ENCODE results near the gene ASPHD2. TPM values are rescaled to one million over a fixed set of nuclear protein-coding genes. Genes with fewer than 3 reads are reported as not detected.
A peak's percentile ranks its signal among the peaks of the same experiment; 100 is the strongest.
"Not testable (repeated sequence)": the region's sequence is repeated elsewhere in the genome, so short reads cannot be mapped to it uniquely, and the experiment has no call there.

Gene ASPHD2
- total RNA-seq, 1 experiment from 2014 or later: 7.4 TPM

DNA sequence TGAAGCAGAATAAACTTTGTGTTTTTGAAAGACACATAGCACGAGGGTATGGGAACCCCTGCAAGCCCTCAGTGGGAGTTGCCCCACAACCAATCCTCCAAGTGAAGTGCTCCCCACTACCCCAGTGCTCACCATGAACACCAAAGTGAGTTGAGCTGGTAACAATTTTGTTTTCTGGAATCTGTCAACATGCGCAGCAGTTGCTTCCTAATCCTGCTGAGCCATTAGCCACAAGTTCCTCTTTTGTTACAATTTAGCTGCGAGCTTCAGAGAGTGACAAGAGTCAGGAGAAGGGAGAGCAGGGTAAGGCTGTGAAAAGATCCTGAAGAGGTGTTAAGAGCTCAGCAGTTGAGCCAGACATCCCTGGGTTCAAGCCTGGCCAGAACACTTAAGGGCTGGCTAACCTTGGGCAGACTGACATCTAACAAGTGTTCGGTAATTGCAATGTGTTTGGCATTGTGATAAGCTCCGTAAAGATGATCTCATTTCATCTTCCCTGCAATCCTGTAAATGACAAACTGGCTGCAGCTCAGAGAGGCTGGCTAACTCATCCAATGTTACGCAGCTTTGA is 24.1 kb upstream of the ASPHD2 start:
- DNase-seq: no peak

DNA sequence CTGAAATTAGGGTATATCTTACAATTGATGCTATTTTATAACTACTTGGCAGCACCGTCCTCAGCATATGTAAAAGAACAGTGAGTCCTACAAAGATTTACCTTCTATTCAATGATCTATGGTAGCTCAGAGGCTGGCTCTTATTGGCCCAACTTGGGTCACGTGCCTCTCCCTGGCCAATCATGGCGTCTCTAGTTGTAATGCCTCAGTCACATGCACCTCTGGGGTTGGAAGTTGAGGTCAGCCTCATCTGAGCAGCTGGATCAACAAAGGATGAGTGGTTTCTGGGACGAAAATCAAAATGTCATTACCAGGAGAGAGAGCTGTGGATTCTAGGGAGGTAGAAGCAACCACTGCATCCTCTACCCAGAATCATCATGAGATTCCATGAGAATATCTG is 22.9 kb upstream of the ASPHD2 start:
- no peaks in the 10 kb centered on the region for H3K36me3 ChIP-seq (replicated peaks; ENCODE audit: control insufficient read depth, insufficient read depth, low read length)
- no peak overlapping the region for H3K4me3 ChIP-seq (ENCODE audit: insufficient read depth, low read depth, low read length)
- no peaks in the 10 kb centered on the region for H3K27me3 ChIP-seq (ENCODE audit: control insufficient read depth, insufficient read depth, low read length)
- no peak for DNase-seq

More for the DNA sequence above, 24.1 kb upstream of the ASPHD2 start:
- Histone ChIP-seq H3K27me3 (ENCODE audit: control insufficient read depth, insufficient read depth, low read length) (no peaks in the 10 kb centered on the region), H3K4me3 (ENCODE audit: insufficient read depth, low read depth, low read length) (no peak overlapping the region), H3K36me3 (replicated peaks; ENCODE audit: control insufficient read depth, insufficient read depth, low read length) (no peaks in the 10 kb centered on the region)

DNA sequence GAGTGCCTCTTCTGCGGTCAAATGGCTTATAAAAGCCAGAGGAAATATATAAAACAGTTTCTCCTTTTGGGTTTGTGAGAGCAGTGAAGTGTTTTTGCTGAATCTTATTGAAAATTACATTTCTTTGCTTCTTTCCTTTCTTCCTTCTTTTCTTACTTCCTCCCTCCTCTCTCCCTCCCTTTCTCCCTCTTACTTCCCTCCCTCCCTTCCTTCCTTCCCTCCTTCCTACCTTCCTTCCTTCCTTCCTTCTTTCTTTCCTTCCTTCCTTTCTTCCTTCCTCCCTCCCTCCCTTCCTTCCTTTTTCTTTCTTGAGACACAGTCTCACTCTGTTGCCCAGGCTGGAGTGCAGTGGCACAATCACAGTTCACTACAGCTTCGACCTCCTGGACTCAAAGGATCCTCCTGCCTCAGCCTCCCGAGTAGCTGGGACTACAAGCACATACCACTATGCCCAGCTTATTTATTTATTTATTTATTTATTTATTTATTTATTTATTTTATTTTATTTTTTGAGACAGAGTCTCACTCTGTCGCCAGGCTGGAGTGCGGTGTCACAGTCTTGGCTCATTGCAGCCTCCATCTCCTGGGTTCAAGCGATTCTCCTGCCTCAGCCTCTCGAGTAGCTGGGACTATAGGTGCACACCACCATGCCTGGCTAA is 20.4 kb upstream of the ASPHD2 start:
- H3K4me3 ChIP-seq (ENCODE audit: insufficient read depth, low read depth, low read length); H3K27me3 ChIP-seq (ENCODE audit: control insufficient read depth, insufficient read depth, low read length); H3K36me3 ChIP-seq (replicated peaks; ENCODE audit: control insufficient read depth, insufficient read depth, low read length); DNase-seq: not testable (repeated sequence)

DNA sequence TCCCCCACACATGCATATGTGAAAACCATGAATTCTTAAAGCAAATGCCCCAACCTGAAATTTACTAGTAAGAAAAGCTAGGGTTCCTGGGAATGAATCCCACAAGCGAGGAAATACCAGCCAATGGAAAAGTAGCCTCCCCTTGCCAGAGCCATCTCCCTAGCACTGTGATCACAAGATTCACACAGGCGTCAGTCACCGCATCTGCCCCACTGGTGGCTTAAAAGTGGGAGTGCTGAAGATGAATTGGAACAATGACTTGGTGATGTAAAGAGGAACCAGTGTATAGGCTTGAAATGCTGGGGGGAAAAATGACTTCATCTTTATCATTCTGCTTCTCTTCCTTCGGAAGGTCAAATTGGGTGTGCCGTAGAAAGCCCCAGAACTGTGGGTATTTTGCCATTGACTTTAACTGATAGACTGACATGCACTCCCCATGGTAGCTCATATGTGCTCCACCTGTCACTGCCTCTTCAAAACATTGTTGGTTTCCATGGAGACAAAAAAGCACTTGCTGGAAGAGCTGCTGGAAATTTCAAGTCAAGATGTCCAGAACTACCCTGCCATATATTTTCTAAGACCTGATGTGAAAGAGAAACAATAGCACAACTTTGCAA is 19.2 kb upstream of the ASPHD2 start:
- DNase-seq: no peak
- Histone ChIP-seq H3K27me3 (ENCODE audit: control insufficient read depth, insufficient read depth, low read length) (no peaks in the 10 kb centered on the region), H3K4me3 (ENCODE audit: insufficient read depth, low read depth, low read length) (no peak overlapping the region), H3K36me3 (replicated peaks; ENCODE audit: control insufficient read depth, insufficient read depth, low read length) (no peaks in the 10 kb centered on the region)

DNA sequence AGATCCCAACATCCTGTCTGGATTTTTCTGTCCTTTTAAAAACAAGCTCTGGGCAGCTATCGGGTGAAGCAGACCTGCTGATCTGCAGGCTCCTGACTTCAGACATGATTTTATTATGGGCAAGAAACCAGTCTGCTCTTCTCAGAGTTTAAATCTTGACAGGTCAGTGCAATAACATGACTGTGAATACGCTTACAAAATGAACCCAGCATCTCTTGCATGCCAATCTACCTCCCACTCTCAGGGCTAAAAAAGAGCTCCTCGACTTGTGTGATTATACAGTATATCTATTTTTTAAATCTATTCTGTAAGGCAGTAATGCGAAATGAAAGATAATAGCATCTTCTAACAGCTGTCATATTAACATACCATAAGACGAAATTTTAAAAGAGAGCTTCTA is 18.7 kb upstream of the ASPHD2 start:
- H3K27me3 ChIP-seq (ENCODE audit: control insufficient read depth, insufficient read depth, low read length): no peaks in the 10 kb centered on the region
- DNase-seq: no peak
- no peaks in the 10 kb centered on the region for H3K36me3 ChIP-seq (replicated peaks; ENCODE audit: control insufficient read depth, insufficient read depth, low read length)
- no peak overlapping the region for H3K4me3 ChIP-seq (ENCODE audit: insufficient read depth, low read depth, low read length)

GRCh38 chr22:26414347-26414746 is 14.7 kb upstream of the ASPHD2 start:
- Histone ChIP-seq H3K4me3 (ENCODE audit: insufficient read depth, low read depth, low read length) (no peak overlapping the region), H3K27me3 (ENCODE audit: control insufficient read depth, insufficient read depth, low read length) (no peaks in the 10 kb centered on the region), H3K36me3 (replicated peaks; ENCODE audit: control insufficient read depth, insufficient read depth, low read length) (no peaks in the 10 kb centered on the region)
- DNase-seq: no peak

GRCh38 chr22:26416256-26416655 is 12.8 kb upstream of the ASPHD2 start:
- Histone ChIP-seq H3K4me3 (ENCODE audit: insufficient read depth, low read depth, low read length) (no peak overlapping the region), H3K36me3 (replicated peaks; ENCODE audit: control insufficient read depth, insufficient read depth, low read length) (no peaks in the 10 kb centered on the region), H3K27me3 (ENCODE audit: control insufficient read depth, insufficient read depth, low read length) (no peaks in the 10 kb centered on the region)
- DNase-seq: no peak

DNA sequence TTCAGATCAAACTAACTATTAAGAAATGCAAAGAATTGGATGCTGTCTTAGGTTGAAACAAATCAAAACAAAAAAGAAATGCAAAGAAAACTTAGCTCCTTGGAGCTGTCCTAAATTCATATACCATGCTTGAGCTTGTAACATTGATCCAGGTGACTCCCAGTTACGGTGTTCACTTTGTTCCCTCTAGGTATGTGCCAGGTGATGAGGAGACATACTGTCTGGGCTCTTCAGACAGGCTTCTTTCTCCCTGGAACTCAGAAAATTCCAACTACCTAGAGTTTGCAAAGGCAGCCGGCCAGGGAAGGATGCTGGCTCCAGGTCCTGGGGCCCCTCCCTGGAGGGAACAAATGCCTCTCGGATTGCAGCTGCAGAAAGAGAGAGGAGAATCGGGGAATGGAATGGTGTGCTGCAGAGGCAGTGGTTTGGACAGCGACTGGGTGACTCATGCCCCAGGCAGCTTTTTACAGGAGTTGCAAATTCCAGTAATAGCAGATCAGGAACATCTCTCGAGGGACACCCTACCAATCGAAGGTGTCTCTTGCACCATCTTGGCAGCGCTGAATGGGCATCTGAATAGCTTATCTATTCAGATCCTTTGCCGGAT is 12.3 kb upstream of the ASPHD2 start:
- peak; percentile 58 for DNase-seq
- Histone ChIP-seq H3K27me3 (ENCODE audit: control insufficient read depth, insufficient read depth, low read length) (no peaks in the 10 kb centered on the region), H3K36me3 (replicated peaks; ENCODE audit: control insufficient read depth, insufficient read depth, low read length) (no peaks in the 10 kb centered on the region), H3K4me3 (ENCODE audit: insufficient read depth, low read depth, low read length) (no peak overlapping the region)

DNA sequence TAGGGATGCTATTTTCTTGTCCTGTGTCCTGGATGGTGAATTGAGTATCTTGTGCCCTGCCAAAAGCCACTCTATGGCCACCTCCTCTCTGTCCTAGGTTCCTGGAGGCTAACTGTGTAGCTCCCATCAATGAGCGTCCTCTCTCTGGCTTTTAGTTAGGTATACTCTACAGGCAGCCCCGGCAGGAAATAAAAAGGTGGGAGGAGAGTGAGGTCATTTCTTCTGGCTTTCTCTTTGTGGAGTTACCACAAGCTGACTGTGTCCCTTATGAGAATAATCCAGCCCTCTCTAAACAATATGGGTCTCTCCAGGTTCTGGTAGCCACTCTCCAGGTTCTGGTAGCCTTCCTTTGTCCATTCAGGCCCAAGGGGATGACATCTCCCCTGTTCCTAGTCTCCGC is 11.7 kb upstream of the ASPHD2 start:
- Histone ChIP-seq H3K4me3 (ENCODE audit: insufficient read depth, low read depth, low read length) (no peak overlapping the region), H3K27me3 (ENCODE audit: control insufficient read depth, insufficient read depth, low read length) (no peaks in the 10 kb centered on the region), H3K36me3 (replicated peaks; ENCODE audit: control insufficient read depth, insufficient read depth, low read length) (no peaks in the 10 kb centered on the region)
- no peak for DNase-seq

DNA sequence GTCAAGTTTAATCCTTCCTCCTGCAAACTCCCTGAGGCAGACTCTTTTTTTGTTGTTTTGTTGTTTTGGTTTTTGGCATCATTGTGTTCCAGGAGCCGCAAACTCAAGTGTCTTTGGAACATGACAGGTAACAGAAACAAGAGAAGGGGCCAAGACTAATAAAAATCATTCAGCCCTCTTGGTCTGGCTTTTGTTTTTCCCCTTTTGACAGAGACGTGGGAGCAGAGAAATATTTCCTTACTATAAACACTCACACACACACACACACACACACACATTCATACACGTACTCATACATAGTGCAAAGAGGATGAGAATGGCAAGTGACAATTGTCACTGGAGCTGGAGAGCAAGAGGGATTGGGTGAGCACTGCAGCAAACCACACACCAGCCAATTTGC is 10.4 kb upstream of the ASPHD2 start:
- Histone ChIP-seq H3K27me3 (ENCODE audit: control insufficient read depth, insufficient read depth, low read length) (no peaks in the 10 kb centered on the region), H3K36me3 (replicated peaks; ENCODE audit: control insufficient read depth, insufficient read depth, low read length) (no peaks in the 10 kb centered on the region), H3K4me3 (ENCODE audit: insufficient read depth, low read depth, low read length) (no peak overlapping the region)
- no peak for DNase-seq

DNA sequence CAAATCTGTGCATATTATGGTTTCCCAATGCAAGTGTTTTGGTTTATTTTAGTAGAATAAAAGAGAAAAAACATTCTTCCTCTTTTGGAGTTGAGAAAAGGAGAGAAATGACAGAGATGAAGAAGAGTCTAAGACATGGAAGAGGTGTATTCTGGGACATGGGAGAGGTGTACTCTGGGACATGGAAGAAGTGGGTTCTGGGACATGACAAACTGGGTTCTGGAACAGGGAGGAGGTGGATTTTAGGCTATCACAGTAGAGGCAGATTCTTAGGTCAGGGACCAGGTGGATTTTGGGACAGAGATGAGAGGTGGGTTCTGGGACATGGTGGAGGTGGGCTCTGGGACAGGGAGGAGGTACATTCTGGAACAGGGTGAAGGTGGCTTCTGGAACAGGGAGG is 2.1 kb upstream of the ASPHD2 start:
- Histone ChIP-seq H3K4me3 (ENCODE audit: insufficient read depth, low read depth, low read length) (no peak overlapping the region), H3K36me3 (replicated peaks; ENCODE audit: control insufficient read depth, insufficient read depth, low read length) (no peaks in the 10 kb centered on the region), H3K27me3 (ENCODE audit: control insufficient read depth, insufficient read depth, low read length) (peaks cover 9% of the 10 kb centered on the region; the same call in 1 of the 2 replicates)
- no peak for DNase-seq

DNA sequence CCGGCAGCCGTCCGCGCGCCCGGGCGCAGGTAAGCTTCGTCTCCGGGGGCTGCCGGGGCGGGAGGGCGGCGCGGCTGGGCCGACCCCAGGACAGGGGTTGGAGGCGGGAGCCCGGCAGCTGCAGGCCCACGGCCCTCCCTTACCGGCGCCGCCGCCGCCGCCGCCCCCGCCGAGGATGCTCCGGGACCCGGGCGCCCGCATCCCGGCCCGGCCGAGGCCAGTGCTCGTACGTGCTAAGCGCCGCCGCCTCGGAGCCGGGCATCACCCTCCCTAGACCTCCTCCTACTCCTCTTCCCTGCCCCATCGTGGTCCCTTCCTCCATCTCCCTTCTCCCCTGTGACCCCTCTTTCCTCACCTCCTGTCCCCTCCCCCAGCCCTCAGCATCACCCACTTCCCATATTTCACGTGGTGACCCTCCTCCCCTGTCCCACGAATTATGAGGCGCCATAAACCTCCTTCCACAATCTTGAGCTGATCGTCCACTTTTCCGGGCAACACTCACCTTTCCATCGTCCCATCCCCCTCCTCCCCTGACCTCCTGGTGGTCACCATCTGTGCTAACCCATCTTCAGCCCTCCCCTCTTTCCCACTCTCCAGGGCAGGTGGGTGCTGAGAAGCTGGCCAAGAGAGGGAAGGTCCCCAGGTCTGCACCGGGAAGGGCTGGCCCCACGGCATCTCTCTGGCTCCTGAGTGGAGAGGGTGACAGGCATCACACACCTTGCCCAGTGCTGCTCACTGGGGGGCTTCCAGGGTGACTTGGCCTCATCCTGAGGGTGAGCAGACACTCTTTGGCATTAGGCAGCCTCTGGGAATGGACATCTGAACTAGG is 612 bp downstream of the ASPHD2 start:
- H3K4me3 ChIP-seq (ENCODE audit: insufficient read depth, low read depth, low read length): peak overlapping the region; percentile 49
- DNase-seq: peak; percentile 75
- no peaks in the 10 kb centered on the region for H3K36me3 ChIP-seq (replicated peaks; ENCODE audit: control insufficient read depth, insufficient read depth, low read length)
- peaks cover 9% of the 10 kb centered on the region; the same call in 1 of the 2 replicates for H3K27me3 ChIP-seq (ENCODE audit: control insufficient read depth, insufficient read depth, low read length)

GRCh38 chr22:26430600-26430999 is 1.5 kb downstream of the ASPHD2 start:
- Histone ChIP-seq H3K27me3 (ENCODE audit: control insufficient read depth, insufficient read depth, low read length) (peaks cover 9% of the 10 kb centered on the region; the same call in 1 of the 2 replicates), H3K36me3 (replicated peaks; ENCODE audit: control insufficient read depth, insufficient read depth, low read length) (no peaks in the 10 kb centered on the region), H3K4me3 (ENCODE audit: insufficient read depth, low read depth, low read length) (no peak overlapping the region)
- DNase-seq: no peak

GRCh38 chr22:26431261-26431995 is 2.4 kb downstream of the ASPHD2 start:
- Histone ChIP-seq H3K36me3 (replicated peaks; ENCODE audit: control insufficient read depth, insufficient read depth, low read length) (no peaks in the 10 kb centered on the region), H3K27me3 (ENCODE audit: control insufficient read depth, insufficient read depth, low read length) (peaks cover 9% of the 10 kb centered on the region; the same call in 1 of the 2 replicates), H3K4me3 (ENCODE audit: insufficient read depth, low read depth, low read length) (no peak overlapping the region)
- no peak for DNase-seq
